CD4-positive, alpha-beta T cell treated with Interleukin-15 for 1 hour (primary cell): ENCODE measurements around the gene ADIPOR1.

Source experiments
- DNase-seq: peaks from one replicate; pipeline ENCODE4 v3.0.0-alpha.2; 2020

The ADIPOR1 gene

GRCh38 chr1:202968895-202969295, 10.8 kb upstream of the ADIPOR1 start:
- DNase-seq: peak; percentile 77

GRCh38 chr1:202968351-202968750, 10.2 kb upstream of the ADIPOR1 start:
- no peak for DNase-seq

GRCh38 chr1:202967684-202968281, 9.7 kb upstream of the ADIPOR1 start:
- DNase-seq: no peak

GRCh38 chr1:202966006-202966898, 8.1 kb upstream of the ADIPOR1 start:
- no peak for DNase-seq

- no peak for DNase-seq
Measured at GRCh38 chr1:202965422-202965821, 7.3 kb upstream of the ADIPOR1 start.

GRCh38 chr1:202964791-202965410, 6.8 kb upstream of the ADIPOR1 start:
- no peak for DNase-seq

GRCh38 chr1:202961220-202961880, 3.2 kb upstream of the ADIPOR1 start:
- no peak for DNase-seq

- DNase-seq: no peak
Measured at GRCh38 chr1:202959276-202959620, 1.1 kb upstream of the ADIPOR1 start.

GRCh38 chr1:202958544-202959275, 598 bp upstream of the ADIPOR1 start:
- no peak for DNase-seq

GRCh38 chr1:202956969-202957368, 1.1 kb downstream of the ADIPOR1 start:
- DNase-seq: no peak

- DNase-seq: no peak
Measured at GRCh38 chr1:202954057-202954745, 3.9 kb downstream of the ADIPOR1 start.

- DNase-seq: no peak
Measured at GRCh38 chr1:202953392-202953791, 4.7 kb downstream of the ADIPOR1 start.

- DNase-seq: peak; percentile 65
Measured at GRCh38 chr1:202952818-202953217, 5.3 kb downstream of the ADIPOR1 start.

- no peak for DNase-seq
Measured at GRCh38 chr1:202952099-202952498, 6.0 kb downstream of the ADIPOR1 start.

GRCh38 chr1:202951437-202951836, 6.7 kb downstream of the ADIPOR1 start:
- DNase-seq: no peak

- no peak for DNase-seq
Measured at GRCh38 chr1:202945483-202945882, 12.6 kb downstream of the ADIPOR1 start.

GRCh38 chr1:202944438-202944921, 13.6 kb downstream of the ADIPOR1 start:
- DNase-seq: no peak

GRCh38 chr1:202942426-202942825, 15.7 kb downstream of the ADIPOR1 start:
- no peak for DNase-seq

GRCh38 chr1:202941372-202941771, 16.7 kb downstream of the ADIPOR1 start:
- DNase-seq: no peak

GRCh38 chr1:202940561-202940960, 17.6 kb downstream of the ADIPOR1 start:
- no peak for DNase-seq

- DNase-seq: no peak
Measured at GRCh38 chr1:202938287-202938925, 19.7 kb downstream of the ADIPOR1 start.
